Activated naive CD8-positive, alpha-beta T cell (primary cell): ENCODE measurements around the gene DNAJC16.

ENCODE experiments used
- H3K27ac Mint-ChIP-seq: one replicate; pipeline ENCODE4 v1.8.0; 2021; ENCODE audit warnings: mixed read lengths
- H3K27me3 Mint-ChIP-seq: one replicate; pipeline ENCODE4 v1.8.0; 2021; ENCODE audit warnings: mixed read lengths
- H3K36me3 Mint-ChIP-seq: one replicate; pipeline ENCODE4 v1.8.0; 2021; ENCODE audit warnings: mixed read lengths
- H3K4me1 Mint-ChIP-seq: one replicate; pipeline ENCODE4 v1.8.0; 2021; ENCODE audit warnings: low read depth, mixed read lengths
- H3K4me3 Mint-ChIP-seq: one replicate; pipeline ENCODE4 v1.8.0; 2021; ENCODE audit warnings: mild to moderate bottlenecking, mixed read lengths
- H3K9me3 Mint-ChIP-seq: one replicate; pipeline ENCODE4 v1.8.0; 2021; ENCODE audit warnings: low read depth, mixed read lengths

The DNAJC16 gene

GRCh38 chr1:15624133-15624714, 97.6 kb downstream of the DNAJC16 start:
- Mint-ChIP-seq H3K27me3 (no peaks in the 10 kb centered on the region), H3K9me3 (no peaks in the 10 kb centered on the region), H3K4me1 (peaks cover 67% of the 10 kb centered on the region), H3K4me3 (peak overlapping the region; percentile 1), H3K27ac (peak overlapping the region; percentile 8), H3K36me3 (no peaks in the 10 kb centered on the region)

GRCh38 chr1:15625056-15625917, 98.6 kb downstream of the DNAJC16 start:
- H3K36me3 Mint-ChIP-seq: no peaks in the 10 kb centered on the region
- H3K4me1 Mint-ChIP-seq: peaks cover 58% of the 10 kb centered on the region
- peak overlapping the region; percentile 16 for H3K27ac Mint-ChIP-seq
- H3K4me3 Mint-ChIP-seq: no peak overlapping the region
- no peaks in the 10 kb centered on the region for H3K9me3 Mint-ChIP-seq
- no peaks in the 10 kb centered on the region for H3K27me3 Mint-ChIP-seq
